Upper lobe of left lung (tissue), 6 donors: ENCODE results near the gene TMEM87A. TPM values are rescaled to one million over a fixed set of nuclear protein-coding genes. Genes with fewer than 3 reads are reported as not detected.

Experiments
- ATAC-seq, 2 donors: fragments of 200-7000 bp; cut with Tn5 transposase; one replicate each; pipeline ENCODE4 v1.9.1; 2022; ENCODE audit warnings: mild to moderate bottlenecking in 2 of 2, moderate library complexity in 2 of 2; ENCODE audit not compliant: low FRiP score in 2 of 2
- DNase-seq, 2 donors: peaks; one replicate each; pipeline ENCODE4 v3.0.0-alpha.2; 2019 to 2020
- H3K27ac ChIP-seq, 4 donors: fragments of 200-600 bp; sonication (generic); one replicate each; pipeline ENCODE4 v1.5.1; 2016 to 2019
- H3K27me3 ChIP-seq, 4 donors: fragments of 200-600 bp; sonication (generic); one replicate each; pipeline ENCODE4 v1.5.1; 2017 to 2019
- H3K36me3 ChIP-seq, 4 donors: fragments of 200-600 bp; sonication (generic); one replicate each; pipeline ENCODE4 v1.5.1; 2016 to 2019
- H3K4me1 ChIP-seq, 4 donors: fragments of 200-600 bp; sonication (generic); one replicate each; pipeline ENCODE4 v1.5.1; 2018 to 2019
- H3K4me3 ChIP-seq, 4 donors: fragments of 200-600 bp; sonication (generic); one replicate each; pipeline ENCODE4 v1.5.1; 2017 to 2019; ENCODE audit warnings: mild to moderate bottlenecking in 2 of 4, moderate library complexity in 1 of 4
- H3K9me3 ChIP-seq, 4 donors: fragments of 200-600 bp; sonication (generic); one replicate each; pipeline ENCODE4 v1.5.1; 2018 to 2019
- EP300 ChIP-seq, 4 donors: sonication (generic); formaldehyde crosslinking; IDR thresholded peaks; one replicate each; pipeline ENCODE4 v1.5.1; 2017; ENCODE audit warnings: antibody characterized with exemption in 4 of 4, control low read depth in 2 of 4
- POLR2A ChIP-seq, 4 donors: fragments of 450-650 bp; IDR thresholded peaks; one replicate each; pipeline ENCODE4 v1.5.1; 2016 to 2017; ENCODE audit warnings: antibody characterized with exemption in 4 of 4, mild to moderate bottlenecking in 2 of 4
- POLR2AphosphoS5 ChIP-seq, 2 donors: sonication (generic); formaldehyde crosslinking; IDR thresholded peaks; one replicate each; pipeline ENCODE4 v1.5.1; 2017; ENCODE audit warnings: antibody characterized with exemption in 2 of 2
- WGBS, 2 donors: methylation state at CpG; one replicate each; pipeline ENCODE4 v1.1.5; 2017 to 2018; 5-methylcytosine and 5-hydroxymethylcytosine counted together
- total RNA-seq, 6 donors: library from RNA; depleted of rRNA in 4 of 6; stranded (reverse); fragments of >200 nt in 4 of 6; gene quantifications; one replicate each; pipeline versions ENCODE4 v1.1.0 to v1.2.1, GENCODE V29; 2016 to 2021
- TF ChIP-seq, protein P1 (sequence below), 6 experiments: fragments of 450-650 bp in 4 of 6; fragments of 200-600 bp in 2 of 6; sonication (generic) in 2 of 6; IDR thresholded peaks; one replicate each; pipeline ENCODE4 v1.5.1; 2016 to 2019; ENCODE audit warnings: antibody characterized with exemption in 6 of 6
- donor health status: DM: no; HTN: no; CAD: no; lungs with moderate emphysema.
- donor health status: DM: no; HTN: yes; CAD: no; lungs with severe emphysema.

TMEM87A gene
- total RNA-seq, 6 donors from 2014 or later = 50.2 to 242 (median 119) TPM

GRCh38 chr15:42171795-42172194 lies 101.4 kb downstream of the TMEM87A start:
- TF ChIP-seq EP300 (IDR thresholded peaks at IDR 0.05) = no peak
- TF ChIP-seq, protein P1, sequence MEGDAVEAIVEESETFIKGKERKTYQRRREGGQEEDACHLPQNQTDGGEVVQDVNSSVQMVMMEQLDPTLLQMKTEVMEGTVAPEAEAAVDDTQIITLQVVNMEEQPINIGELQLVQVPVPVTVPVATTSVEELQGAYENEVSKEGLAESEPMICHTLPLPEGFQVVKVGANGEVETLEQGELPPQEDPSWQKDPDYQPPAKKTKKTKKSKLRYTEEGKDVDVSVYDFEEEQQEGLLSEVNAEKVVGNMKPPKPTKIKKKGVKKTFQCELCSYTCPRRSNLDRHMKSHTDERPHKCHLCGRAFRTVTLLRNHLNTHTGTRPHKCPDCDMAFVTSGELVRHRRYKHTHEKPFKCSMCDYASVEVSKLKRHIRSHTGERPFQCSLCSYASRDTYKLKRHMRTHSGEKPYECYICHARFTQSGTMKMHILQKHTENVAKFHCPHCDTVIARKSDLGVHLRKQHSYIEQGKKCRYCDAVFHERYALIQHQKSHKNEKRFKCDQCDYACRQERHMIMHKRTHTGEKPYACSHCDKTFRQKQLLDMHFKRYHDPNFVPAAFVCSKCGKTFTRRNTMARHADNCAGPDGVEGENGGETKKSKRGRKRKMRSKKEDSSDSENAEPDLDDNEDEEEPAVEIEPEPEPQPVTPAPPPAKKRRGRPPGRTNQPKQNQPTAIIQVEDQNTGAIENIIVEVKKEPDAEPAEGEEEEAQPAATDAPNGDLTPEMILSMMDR (IDR thresholded peaks at IDR 0.05) = no peak
- TF ChIP-seq POLR2AphosphoS5 (IDR thresholded peaks at IDR 0.05) = no peak
- no peak for TF ChIP-seq POLR2A (IDR thresholded peaks at IDR 0.05)
- WGBS, 2 donors = 63 to 64% methylated on average over 1 of the region's 1 CpG
- H3K27me3 ChIP-seq = no peaks in the 10 kb centered on the region
- peak overlapping the region in 2 of 4 donors; percentile 8 to 12 for H3K27ac ChIP-seq
- no peak overlapping the region for H3K4me3 ChIP-seq
- DNase-seq (no peak), ATAC-seq (no peak)
- peaks cover 9 to 29% (median 14%) of the 10 kb centered on the region in 4 donors for H3K4me1 ChIP-seq
- H3K36me3 ChIP-seq = peaks cover 7 to 90% (median 54%) of the 10 kb centered on the region in 4 donors
- no peaks in the 10 kb centered on the region for H3K9me3 ChIP-seq

- no peak for DNase-seq
- TF ChIP-seq POLR2A (IDR thresholded peaks at IDR 0.05) = no peak
- TF ChIP-seq, protein P1 (IDR thresholded peaks at IDR 0.05) = no peak
- TF ChIP-seq EP300 (IDR thresholded peaks at IDR 0.05) = no peak
- H3K27me3 ChIP-seq = no peaks in the 10 kb centered on the region
- H3K4me1 ChIP-seq = peaks cover 9 to 29% (median 14%) of the 10 kb centered on the region in 4 donors
- ATAC-seq = peak in 1 of 2 donors; percentile 24
- H3K27ac ChIP-seq = peak overlapping the region in 3 of 4 donors; percentile 8 to 44 (median 12)
- 50 to 60% methylated on average over 1 of the region's 1 CpG for WGBS, 2 donors
- no peak overlapping the region for H3K4me3 ChIP-seq
- peaks cover 14 to 92% (median 61%) of the 10 kb centered on the region in 4 donors for H3K36me3 ChIP-seq
- no peaks in the 10 kb centered on the region for H3K9me3 ChIP-seq
Observed at GRCh38 chr15:42171122-42171521, 102.1 kb downstream of the TMEM87A start.

- no peak for TF ChIP-seq POLR2A (IDR thresholded peaks at IDR 0.05)
- no peak for TF ChIP-seq EP300 (IDR thresholded peaks at IDR 0.05)
- TF ChIP-seq POLR2AphosphoS5 (IDR thresholded peaks at IDR 0.05) = no peak
- TF ChIP-seq, protein P1 (IDR thresholded peaks at IDR 0.05) = no peak
- Histone ChIP-seq H3K36me3 (peaks cover 42 to 96% (median 75%) of the 10 kb centered on the region in 4 donors), H3K4me1 (peaks cover 0 to 6% (median 2%) of the 10 kb centered on the region in 4 donors), H3K27me3 (no peaks in the 10 kb centered on the region), H3K9me3 (no peaks in the 10 kb centered on the region), H3K27ac (no peak overlapping the region), H3K4me3 (no peak overlapping the region)
- WGBS, 2 donors = 89 to 91% methylated on average over 12 to 13 of the region's 13 CpGs
- ATAC-seq (no peak), DNase-seq (no peak)
Observed at GRCh38 chr15:42166225-42166940, 106.8 kb downstream of the TMEM87A start.

GRCh38 chr15:42165106-42165505 lies 108.1 kb downstream of the TMEM87A start:
- Histone ChIP-seq H3K4me3 (no peak overlapping the region), H3K36me3 (peaks cover 45 to 99% (median 85%) of the 10 kb centered on the region in 4 donors), H3K4me1 (peaks cover 0 to 5% (median 0%) of the 10 kb centered on the region in 4 donors), H3K9me3 (no peaks in the 10 kb centered on the region), H3K27ac (no peak overlapping the region), H3K27me3 (no peaks in the 10 kb centered on the region)
- no peak for TF ChIP-seq EP300 (IDR thresholded peaks at IDR 0.05)
- no peak for TF ChIP-seq POLR2AphosphoS5 (IDR thresholded peaks at IDR 0.05)
- 70 to 84% methylated on average over 6 of the region's 6 CpGs for WGBS, 2 donors
- ATAC-seq = no peak
- DNase-seq = no peak

- TF ChIP-seq EP300 (IDR thresholded peaks at IDR 0.05) (no peak), POLR2AphosphoS5 (IDR thresholded peaks at IDR 0.05) (no peak), POLR2A (IDR thresholded peaks at IDR 0.05) (no peak)
- TF ChIP-seq, protein P1 (IDR thresholded peaks at IDR 0.05) = no peak
- Histone ChIP-seq H3K4me1 (peaks cover 0 to 15% (median 7%) of the 10 kb centered on the region in 4 donors), H3K27me3 (no peaks in the 10 kb centered on the region), H3K27ac (no peak overlapping the region), H3K36me3 (peaks cover 45 to 99% (median 88%) of the 10 kb centered on the region in 4 donors), H3K9me3 (no peaks in the 10 kb centered on the region), H3K4me3 (no peak overlapping the region)
- ATAC-seq (no peak), DNase-seq (no peak)
- 63 to 67% methylated on average over 4 of the region's 4 CpGs for WGBS, 2 donors
Observed at GRCh38 chr15:42163947-42164550, 109.2 kb downstream of the TMEM87A start.
